Activated CD4-positive, alpha-beta T cell treated with anti-CD3 and anti-CD28 coated beads, Interleukin-2, amount 50 U/mL, for 48 hours (primary cell): ENCODE data around the gene MTO1.
A peak's percentile ranks its signal among the peaks of the same experiment; 100 is the strongest.
"Not testable (repeated sequence)": the region's sequence is repeated elsewhere in the genome, so short reads cannot be mapped to it uniquely, and the experiment has no call there.

ENCODE experiments used
- DNase-seq, 2 experiments: peaks; one replicate each; pipeline ENCODE4 v3.0.0-alpha.2; 2020

Gene MTO1, protein sequence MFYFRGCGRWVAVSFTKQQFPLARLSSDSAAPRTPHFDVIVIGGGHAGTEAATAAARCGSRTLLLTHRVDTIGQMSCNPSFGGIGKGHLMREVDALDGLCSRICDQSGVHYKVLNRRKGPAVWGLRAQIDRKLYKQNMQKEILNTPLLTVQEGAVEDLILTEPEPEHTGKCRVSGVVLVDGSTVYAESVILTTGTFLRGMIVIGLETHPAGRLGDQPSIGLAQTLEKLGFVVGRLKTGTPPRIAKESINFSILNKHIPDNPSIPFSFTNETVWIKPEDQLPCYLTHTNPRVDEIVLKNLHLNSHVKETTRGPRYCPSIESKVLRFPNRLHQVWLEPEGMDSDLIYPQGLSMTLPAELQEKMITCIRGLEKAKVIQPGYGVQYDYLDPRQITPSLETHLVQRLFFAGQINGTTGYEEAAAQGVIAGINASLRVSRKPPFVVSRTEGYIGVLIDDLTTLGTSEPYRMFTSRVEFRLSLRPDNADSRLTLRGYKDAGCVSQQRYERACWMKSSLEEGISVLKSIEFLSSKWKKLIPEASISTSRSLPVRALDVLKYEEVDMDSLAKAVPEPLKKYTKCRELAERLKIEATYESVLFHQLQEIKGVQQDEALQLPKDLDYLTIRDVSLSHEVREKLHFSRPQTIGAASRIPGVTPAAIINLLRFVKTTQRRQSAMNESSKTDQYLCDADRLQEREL

DNA sequence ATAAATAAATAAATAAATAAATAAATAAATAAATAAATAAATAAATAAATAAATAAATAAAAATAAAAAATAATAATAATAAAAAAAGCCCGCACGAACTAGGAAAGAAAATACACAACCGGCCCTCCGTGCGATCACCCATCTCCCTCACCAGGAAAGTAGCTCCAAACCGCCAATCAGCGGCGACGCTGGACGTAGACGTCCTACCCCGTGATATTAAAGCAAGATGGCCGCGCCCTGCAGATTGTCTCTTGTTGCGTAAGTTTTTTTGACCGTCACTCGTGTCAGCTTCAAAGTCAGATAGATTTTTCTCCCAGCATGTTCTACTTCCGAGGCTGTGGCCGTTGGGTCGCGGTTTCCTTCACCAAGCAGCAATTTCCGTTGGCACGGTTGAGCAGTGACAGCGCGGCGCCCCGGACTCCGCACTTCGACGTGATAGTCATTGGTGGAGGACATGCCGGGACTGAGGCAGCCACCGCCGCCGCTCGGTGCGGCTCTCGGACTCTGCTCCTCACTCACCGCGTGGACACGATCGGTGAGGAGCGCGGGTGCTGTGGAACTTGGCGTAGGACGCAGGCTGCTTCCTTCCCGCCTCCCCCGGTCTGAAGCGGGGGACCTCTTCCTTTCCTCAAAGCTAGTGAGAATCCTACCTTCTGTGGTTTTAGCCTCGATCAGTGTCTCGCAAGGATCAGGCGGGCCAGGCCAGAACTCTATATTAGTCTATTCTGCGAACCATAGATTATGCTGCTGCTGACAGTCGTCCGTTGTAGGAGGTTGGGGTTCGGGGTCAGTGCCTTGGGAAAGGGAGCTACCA, at the start of gene MTO1:
MTO1 (plus strand) TSS at position 201 of the 814 bp plus-strand sequence; CDS start at position 319, 118 bp downstream.
- peak; percentile 82 to 86 for DNase-seq

- DNase-seq: no peak
These were observed 48.4 kb upstream of the MTO1 start for GRCh38 chr6:73413102-73413501.

GRCh38 chr6:73418081-73418741, 43.3 kb upstream of the MTO1 start:
- DNase-seq: no peak

DNA sequence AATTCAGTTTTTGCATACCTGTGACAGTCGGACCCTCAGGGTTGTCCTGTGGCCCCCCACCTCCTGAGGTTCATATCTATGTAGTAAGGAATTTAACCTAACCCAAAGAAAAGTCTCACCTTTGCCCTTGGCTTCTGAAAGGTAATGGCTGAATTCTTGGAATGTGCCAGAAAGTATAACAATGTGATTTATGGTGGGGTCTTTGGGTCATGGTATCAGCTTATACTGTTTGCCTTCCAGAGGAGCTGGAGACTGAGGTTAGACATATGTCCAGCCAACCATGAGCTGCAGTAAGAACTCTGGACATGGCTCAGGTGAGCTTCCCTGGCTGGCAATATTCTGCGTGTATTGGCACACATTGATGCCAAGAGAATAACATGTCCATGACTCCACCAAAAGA, 40.0 kb upstream of the MTO1 start:
- DNase-seq: no peak

- DNase-seq: no peak
These were observed 26.3 kb upstream of the MTO1 start for GRCh38 chr6:73435236-73435635.

GRCh38 chr6:73443555-73443954, 18.0 kb upstream of the MTO1 start:
- no peak for DNase-seq

- peak; percentile 49 to 60 for DNase-seq
These were observed 10.1 kb upstream of the MTO1 start for GRCh38 chr6:73451223-73452106.

- DNase-seq: peak; percentile 84 to 89
These were observed 9.5 kb upstream of the MTO1 start, which contains the start of gene CGAS for GRCh38 chr6:73452107-73452461. Gene CGAS (minus strand): TSS chr6:73452297. CDS start chr6:73452181, 116 bp downstream.

GRCh38 chr6:73455865-73456629, 5.5 kb upstream of the MTO1 start:
- no peak for DNase-seq

- DNase-seq: not testable (repeated sequence)
These were observed 2.1 kb upstream of the MTO1 start for GRCh38 chr6:73459474-73459873.

- no peak for DNase-seq
These were observed 1.5 kb upstream of the MTO1 start for GRCh38 chr6:73460056-73460455.

- DNase-seq: no peak
These were observed 10.3 kb downstream of the MTO1 start for GRCh38 chr6:73471686-73472290.

- DNase-seq: peak; percentile 18 to 43
These were observed 15.2 kb downstream of the MTO1 start for GRCh38 chr6:73476723-73477122.

DNA sequence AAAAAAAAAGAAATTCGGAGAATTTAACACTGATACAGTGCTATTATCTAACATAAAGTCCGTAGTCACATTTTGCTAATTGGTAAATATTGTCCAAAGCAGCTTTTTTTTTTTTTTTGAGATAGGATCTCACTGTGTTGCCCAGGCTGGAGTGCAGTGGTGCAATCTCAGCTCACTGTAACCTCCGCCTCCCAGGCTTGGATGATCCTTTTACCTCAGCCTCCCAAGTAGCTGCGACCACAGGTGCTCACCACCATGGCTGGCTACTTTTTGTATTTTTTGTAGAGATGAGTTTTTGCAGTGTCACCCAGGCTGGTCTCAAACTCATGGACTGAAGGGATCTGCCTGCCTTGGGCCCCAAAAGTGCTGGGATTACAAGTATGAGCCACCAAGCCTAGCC, 15.9 kb downstream of the MTO1 start:
- no peak for DNase-seq

- DNase-seq: no peak
These were observed 20.4 kb downstream of the MTO1 start for GRCh38 chr6:73481969-73482368.

GRCh38 chr6:73484438-73484837, 22.9 kb downstream of the MTO1 start:
- no peak for DNase-seq

GRCh38 chr6:73487473-73487872, 25.9 kb downstream of the MTO1 start:
- no peak for DNase-seq

DNA sequence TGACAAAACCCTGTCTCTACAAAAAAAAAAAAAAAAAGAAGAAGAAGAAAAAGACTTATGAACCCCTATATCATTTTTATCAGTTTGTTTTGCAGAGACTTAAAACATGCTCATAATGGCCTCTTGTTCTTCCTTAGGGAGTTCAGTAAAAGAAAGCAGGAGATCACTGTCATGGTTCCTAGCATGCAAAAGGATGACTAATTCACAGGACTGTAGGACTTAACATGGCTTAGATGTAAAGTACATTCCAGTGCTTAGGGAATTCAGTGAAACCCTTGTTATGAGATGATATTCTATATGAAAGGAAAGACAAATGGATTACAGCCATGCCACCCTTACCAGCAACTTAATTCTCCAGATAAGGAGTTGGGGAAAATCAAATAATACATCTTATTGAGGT, 29.8 kb downstream of the MTO1 start:
- DNase-seq: no peak

GRCh38 chr6:73497915-73498314, 36.4 kb downstream of the MTO1 start:
- no peak for DNase-seq

DNA sequence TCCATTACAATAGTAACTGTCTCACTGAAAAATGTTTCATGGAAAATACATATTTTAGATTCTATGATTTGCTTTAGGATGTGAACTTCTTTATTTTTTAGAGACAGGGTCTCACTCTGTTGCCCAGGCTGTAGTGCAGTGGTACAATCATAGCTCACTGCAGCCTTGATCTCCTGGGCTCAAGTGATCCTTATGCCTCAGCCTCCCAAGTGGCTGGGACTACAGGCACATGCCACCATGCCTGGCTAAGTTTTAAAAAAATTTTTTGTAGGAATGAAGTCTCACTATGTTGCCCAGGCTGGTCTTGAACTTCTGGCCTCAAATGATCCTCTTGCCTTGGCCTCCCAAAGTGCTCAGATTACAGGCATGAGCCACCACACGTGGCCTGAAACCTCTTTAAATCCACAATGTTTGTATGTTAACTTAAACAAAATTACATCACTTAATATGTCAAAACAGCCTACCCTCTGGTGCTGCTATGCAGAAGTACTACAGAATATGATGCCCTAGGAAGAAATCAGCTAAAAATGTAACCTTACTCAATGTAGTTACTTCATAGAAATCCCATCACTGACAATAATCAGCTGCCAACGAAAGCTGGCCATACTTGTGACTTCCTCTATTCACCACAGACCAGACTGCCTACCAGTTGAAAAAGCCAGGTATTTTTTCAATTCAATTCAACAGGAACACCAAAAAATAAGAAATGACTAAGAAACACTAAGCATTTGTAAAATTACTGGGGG, 41.7 kb downstream of the MTO1 start:
- no peak for DNase-seq
